SKM-1 (cell line): Measurements from ENCODE around the gene EXTL1.

Experiments used
- DNase-seq: peaks from one replicate; lab custom pipeline; 2025; ENCODE audit not compliant: unreplicated experiment; lab: John Stamatoyannopoulos, UW

Gene EXTL1

GRCh38 chr1:26041978-26042377 lies 20.4 kb downstream of the EXTL1 start:
- no peak for DNase-seq

DNA sequence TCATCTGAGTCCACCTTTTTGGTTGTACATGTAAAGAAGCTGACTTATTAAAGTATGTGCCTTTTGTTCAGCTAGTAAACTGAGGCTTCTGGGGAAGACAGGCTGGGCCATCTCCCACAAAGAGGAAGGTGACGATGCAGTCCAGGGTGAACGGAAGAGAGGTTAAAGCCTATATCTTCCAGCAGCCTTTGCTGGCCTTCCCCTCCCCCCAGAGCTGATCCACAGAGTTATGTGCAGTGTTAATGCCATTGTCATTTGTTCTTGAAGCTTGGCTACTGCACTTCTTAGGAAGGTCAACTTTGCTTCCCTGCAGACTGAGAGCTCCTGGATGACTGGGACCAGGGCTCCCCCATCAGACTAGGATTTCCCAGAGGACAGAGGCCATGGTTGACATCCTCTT lies 22.2 kb downstream of the EXTL1 start:
- DNase-seq = no peak

DNA sequence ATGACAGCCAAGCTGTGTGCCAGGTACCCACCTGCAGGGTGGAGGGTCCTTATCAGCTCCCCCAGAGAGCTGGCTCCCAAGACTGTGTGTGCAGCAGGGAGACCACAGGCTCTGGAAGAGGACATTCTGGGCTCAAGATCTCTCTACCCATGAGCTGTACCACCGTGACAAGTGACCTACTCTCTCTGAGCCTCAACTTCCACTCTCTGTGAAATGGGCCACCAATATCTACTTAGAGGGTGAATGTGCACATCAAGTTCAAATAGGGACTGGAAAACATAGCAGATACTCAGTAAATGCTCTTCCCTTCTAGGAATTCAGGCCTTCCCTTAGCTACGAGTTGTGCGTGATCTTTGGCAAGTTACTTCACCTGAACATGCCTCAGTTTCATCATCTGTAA lies 22.8 kb downstream of the EXTL1 start:
- no peak for DNase-seq

- no peak for DNase-seq
These were observed 23.6 kb downstream of the EXTL1 start for GRCh38 chr1:26044971-26045721.

GRCh38 chr1:26045722-26046245 lies 24.2 kb downstream of the EXTL1 start, which contains the start of gene SLC30A2:
SLC30A2 (minus strand) TSS chr1:26046118; CDS start chr1:26045896, 222 bp downstream.
- DNase-seq = no peak

DNA sequence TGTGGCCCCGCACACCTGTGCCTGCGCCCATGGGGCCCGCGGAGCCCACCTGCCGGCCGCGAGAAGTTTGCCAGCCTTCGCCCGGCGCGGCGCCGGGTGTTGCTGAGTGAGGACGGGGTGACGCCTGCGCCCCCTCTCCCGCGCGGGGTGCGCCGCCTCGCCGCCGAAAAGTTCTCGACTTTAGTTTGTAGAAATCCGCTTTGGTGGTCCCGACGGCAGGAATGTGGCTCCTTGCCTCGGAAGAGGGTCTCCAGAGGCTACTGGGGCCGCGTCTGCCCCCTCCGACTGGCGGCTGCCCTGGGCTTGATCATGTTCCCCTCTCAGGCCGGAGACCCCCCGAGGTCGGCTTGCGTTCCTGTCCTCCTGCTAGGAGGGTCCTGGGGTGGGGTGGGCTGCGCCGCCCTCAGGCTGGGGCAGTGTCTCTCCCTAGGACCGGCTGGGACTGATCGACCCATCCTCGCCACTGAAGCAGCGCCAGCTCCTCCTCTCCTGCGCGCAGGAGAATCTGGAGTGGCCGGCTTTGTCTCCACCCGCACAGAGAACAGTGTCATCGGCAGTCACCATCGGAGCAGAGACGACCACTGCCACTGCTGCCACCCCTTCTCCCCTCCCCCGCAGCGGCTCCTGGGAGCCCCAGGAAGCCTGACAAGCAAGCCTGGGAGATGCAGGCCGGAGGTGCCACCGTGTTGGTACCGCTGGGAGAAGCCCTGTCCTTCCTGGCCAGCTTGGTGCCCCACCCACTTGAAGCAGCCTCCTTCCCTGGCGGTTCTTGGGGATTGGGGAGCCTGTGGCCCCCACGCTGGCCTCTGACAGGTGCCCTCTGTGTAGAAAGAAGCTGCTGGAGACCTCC lies 24.9 kb downstream of the EXTL1 start:
- DNase-seq = no peak

GRCh38 chr1:26047278-26047874 lies 25.8 kb downstream of the EXTL1 start:
- no peak for DNase-seq

- no peak for DNase-seq
These were observed 28.1 kb downstream of the EXTL1 start for GRCh38 chr1:26049531-26050247.

- DNase-seq = no peak
These were observed 28.7 kb downstream of the EXTL1 start for GRCh38 chr1:26050248-26050640.

DNA sequence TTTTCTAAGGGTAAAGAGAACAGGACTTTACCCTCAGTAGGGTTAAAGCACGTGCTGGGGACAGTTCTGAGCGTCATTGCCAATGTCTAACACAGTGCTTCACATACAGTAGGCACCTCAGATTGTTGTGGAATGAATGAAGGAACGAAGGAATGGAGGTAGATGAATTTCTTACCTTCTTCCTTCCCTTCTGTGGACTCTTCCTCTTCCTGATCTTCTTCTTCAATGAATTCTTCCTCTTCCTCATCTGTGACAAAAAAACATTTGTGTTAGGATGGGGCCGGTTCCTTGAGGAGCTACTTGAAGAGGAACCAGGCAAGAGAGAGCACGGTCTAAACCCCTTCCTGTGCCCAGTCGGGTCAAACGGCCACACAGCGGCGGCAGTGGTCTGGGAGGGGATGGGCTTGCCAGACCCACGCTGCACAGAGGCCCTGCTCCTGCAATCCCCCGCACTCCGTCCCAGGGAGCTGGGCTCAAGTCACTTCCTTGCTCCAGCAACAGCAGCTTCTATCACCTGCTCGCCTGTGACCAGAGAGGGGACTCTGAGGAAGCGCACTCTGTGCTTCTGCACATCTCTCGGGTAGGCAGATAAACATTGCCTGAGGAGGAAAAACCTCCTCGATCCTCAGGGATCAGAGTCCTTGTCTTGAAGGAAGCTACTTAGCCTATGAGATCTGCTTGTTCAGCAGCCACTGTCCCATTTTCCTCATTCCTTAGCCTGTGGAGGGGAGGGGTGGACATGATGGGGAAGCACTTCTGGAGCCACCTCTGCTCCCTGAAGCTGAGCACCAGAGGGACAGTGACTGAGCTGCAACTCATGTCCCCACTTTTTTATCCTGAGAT lies 32.4 kb downstream of the EXTL1 start:
- peak; percentile 23 for DNase-seq

- DNase-seq = no peak
These were observed 33.5 kb downstream of the EXTL1 start for GRCh38 chr1:26055041-26055440.

- DNase-seq = no peak
These were observed 35.6 kb downstream of the EXTL1 start for GRCh38 chr1:26057189-26057588.

- DNase-seq = no peak
These were observed 36.5 kb downstream of the EXTL1 start for GRCh38 chr1:26058052-26058595.

DNA sequence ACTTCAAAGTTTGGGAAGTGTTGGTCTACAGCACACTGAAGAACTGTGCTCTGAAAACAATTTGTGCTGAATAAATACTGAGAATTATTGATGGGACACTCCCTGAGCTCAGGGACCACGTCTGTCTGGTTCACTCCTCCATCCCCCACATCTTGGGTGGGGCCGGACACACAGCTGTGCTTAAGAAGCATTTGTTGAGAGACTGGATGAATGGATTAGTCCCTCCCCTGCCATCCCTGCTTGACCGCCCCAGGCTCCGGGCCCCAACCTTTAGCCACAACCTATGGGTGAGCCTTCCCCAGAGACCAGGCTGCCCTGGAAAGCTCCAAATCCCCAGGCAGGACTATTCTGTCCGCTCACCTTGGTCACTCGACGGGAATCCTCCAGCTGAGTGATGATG lies 38.3 kb downstream of the EXTL1 start:
- DNase-seq = no peak

GRCh38 chr1:26060832-26061574 lies 39.4 kb downstream of the EXTL1 start:
- DNase-seq = no peak

GRCh38 chr1:26064553-26064952 lies 43.0 kb downstream of the EXTL1 start:
- no peak for DNase-seq

DNA sequence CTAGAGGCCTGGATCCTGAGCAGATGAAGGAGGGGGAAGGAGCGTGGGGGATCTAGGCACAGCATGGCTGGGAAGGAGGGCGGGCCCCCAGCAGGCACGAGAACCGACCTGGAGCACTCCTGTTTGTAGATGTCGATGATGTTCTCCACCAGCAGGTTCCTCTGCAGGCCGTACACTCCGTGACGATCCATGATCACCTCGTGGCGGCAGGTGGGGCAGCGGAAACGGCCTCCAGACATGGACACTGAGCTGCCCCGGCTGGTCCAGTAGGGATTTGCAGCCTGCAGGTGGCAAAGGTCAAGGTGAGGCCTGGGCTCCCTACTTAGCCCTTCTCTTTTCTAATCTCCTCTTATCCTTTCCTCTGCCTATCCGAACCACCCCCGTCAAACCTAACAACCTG lies 44.6 kb downstream of the EXTL1 start:
- no peak for DNase-seq

GRCh38 chr1:26066857-26067256 lies 45.3 kb downstream of the EXTL1 start:
- no peak for DNase-seq

DNA sequence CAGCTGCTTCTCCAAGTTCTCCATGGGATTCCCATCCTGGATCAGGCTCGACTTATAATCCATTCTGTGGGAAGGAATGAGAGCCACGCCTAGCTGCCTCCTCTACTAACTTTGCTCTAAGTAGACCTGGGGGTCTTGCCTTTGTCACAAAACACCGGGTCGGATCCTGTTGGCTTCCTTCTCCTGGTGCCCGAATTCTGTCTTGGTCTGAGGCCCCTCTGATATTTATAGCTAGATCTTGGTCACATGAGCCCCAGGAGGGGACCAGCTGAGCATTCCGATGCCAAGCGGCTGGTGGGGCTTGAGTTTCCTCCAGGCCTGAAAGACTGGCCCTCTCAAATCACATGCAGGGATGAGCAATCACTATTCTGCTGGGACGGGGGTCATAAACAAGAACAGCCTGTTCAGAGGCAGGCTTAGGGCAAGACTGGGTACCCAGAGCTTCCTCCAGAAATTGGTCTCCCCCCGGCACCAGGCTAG lies 45.9 kb downstream of the EXTL1 start, which contains the start of gene TRIM63:
TRIM63 (minus strand) TSS at position 199 of the 480 bp plus-strand sequence; CDS start at position 63, 136 bp downstream.
- DNase-seq = no peak
